ENCODE results near the gene SSBP2. TPM values are rescaled to one million over a fixed set of nuclear protein-coding genes. Genes with fewer than 3 reads are reported as not detected.
A peak's percentile ranks its signal among the peaks of the same experiment; 100 is the strongest.

Gene SSBP2
- 26.7 TPM for total RNA-seq

DNA sequence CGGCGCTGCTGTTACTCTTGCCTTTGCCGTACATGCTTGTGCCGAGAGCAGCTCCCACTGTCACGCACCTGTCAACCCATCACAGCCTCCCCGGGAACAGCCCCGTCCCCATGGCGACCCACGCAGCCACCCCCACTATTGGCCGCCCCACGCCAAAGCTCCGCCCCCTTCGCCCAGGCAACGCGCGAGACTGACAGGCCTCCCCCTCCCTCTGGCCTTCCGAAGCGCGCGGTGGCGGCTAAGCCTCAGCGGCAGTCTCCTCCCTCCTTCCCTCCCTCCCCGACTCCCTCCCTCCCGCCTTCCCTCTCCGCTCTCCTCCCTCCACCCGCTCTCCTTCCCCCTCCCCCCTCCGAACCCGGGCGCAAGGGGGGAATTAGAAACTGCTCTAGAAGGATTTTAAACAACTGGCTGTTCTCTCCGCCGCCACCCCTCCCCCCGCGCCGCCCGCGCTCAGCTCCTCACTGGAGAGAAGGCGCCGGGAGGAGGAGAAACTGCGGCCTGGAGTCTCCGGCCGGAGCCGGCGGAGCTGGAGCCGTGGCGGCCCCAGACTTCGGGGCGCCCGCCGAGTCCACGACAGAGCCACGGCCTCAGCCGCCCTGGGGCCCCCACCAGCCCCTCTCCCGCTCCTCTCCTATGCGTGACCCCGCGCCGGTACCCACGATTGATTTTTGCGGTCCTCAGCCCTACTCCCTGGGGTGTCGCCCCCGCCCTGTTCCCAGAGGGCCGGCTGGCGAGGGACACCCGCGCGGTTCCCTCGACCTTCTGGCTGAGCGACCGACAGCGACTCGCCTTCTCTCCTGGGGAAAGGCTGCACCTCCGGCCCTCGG lies at the start of gene SSBP2:
Gene SSBP2, minus strand, starts transcription at position 89 of the 827 bp plus-strand sequence. Its CDS starts 55 bp downstream, at position 34.
- peak; percentile 97 for ATAC-seq

DNA sequence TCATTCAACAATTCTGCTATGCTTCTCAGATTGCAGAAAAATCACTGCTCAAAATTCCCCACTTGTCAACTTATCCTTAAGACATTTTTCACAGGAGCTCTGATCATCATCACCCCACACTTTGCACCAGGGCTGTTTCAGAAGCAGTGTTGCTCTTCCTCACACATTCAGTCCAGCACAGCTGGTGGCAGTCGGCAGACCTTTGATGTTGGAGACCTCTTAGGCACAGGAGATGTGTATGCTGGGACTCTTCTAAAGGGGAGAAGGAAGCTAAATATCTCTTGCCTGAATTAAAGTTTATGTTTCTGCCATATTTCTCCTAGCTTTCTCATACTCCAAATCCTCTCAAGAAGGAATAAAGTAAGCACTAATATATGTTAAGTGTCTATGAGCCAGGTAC lies 44.8 kb upstream of the SSBP2 start:
- ATAC-seq, result no peak

DNA sequence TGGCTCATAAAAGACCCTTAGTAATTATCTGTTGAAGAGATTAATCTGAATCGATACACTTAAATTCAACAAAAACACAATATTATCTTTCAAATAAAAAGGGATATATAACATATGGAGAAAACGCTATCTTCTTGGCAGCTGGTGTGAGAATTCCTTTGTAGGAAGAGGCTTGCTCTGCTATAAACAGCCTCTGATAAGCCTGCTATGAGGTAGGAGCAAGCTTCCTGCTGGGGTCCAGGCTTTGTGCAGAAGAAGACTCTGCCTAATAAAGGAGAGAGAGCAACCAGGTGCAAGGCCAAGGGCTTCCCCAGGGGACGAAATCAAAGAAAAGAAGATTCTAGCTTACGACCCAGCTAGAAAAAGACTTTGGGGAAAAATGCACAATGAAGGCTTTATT lies 43.3 kb upstream of the SSBP2 start:
- no peak for ATAC-seq

DNA sequence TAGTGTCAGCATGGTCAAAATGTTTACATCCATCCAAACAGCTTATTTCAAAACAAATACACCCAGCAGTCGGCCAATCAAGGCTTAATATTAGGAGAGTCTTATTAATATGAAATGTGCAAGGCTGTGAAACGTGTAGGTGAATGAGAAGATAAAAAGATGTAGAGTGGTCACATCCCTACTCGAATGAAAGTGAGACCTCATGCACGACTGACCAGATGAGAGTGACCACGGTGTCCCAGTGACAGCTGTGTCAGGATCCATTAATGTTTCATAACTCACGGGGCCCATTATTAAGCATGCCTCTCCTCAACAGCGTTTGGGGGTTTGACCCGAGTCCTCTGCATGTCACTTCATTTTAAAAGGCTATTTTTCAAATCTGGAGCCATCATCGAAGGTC lies 39.4 kb upstream of the SSBP2 start:
- ATAC-seq, result no peak

DNA sequence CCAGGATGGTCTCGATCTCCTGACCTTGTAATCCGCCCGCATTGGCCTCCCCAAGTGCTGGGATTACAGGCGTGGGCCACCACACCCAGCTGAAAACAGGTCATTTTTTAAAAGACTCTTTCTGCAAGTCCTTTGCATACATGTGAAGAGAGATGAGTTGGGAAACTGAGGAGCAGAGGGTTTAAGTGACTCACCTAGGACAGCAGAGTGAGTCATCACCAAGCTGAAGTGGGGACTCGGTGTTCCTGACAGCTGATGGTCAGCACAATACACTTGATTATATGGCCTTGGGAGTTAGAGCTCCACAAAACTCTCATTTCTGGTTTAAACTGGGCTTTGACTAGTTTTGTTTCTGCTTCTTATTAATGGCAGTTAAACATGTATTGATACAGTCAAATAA lies 38.1 kb upstream of the SSBP2 start:
- peak; percentile 50 for ATAC-seq

DNA sequence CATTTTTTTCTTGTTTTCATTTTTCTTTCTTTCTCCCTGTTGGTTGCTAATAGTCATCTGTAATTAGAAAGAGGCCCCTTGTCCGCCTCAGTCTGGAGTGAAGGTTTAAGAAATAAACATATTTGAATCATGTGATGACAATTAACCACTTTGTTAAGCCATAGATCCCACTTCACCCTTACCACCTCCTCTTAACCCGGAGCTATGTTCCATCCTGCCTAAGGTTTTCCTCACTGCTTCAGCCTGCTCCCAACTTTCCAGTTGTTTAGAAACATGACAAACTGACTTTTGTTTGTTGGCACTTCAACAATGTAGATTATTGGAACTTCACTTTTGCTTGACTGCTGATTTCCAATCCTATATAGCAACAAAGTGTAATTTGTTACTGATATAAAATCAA lies 37.4 kb upstream of the SSBP2 start:
- ATAC-seq, result no peak

DNA sequence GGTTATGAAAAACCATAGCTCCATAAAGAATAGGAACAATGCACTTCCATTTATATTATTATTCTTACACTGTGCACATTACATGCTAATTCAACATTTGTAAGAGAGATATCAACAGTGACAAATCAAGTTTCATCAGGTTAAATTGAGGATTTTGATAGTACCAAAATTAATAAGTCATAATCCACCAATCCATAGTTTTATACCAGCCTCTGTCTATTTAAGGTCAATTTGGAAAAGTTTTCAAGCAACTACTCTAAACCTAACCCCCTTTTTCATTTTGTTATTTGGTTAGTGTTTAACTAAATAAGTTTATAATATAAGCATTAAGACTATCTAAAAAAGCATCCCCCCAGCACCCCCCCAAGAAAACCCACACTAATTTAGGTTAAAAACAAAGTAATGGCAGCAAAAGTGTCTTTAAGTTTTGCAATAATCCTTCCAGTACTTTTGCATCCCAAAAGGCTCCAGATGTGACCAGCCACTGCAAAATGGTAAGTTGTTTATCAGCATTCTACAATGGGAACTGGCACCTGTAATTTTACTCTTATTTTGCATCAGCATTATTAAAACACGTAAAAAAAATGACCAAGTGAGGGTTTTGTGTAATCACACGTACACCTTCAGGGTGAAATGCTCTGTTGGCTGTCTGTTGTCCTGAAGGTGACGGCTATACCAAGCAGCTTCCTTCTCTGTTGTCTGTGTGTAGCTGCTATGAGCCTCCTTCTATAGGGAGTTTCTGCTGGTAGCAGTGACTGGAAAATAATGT lies 36.8 kb upstream of the SSBP2 start:
- peak; percentile 77 for ATAC-seq

DNA sequence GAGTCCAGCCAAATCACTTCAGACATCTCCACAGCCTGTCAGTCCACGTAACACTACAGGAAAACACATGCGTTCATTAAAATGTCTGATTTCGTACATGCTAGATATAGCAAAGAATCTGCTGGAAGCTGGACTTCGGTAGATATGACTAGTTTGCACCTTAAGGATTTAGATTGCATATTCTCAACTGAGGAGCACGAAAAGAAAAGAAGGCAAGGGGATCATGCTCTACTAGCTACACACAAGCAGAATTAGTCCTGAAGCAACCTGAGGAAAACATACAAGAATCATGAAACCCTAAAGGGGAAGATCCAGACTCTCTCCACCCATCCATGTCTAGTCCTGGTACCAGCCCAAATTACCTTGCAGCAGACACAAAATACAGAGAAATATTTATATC lies 36.1 kb upstream of the SSBP2 start:
- ATAC-seq, result no peak

DNA sequence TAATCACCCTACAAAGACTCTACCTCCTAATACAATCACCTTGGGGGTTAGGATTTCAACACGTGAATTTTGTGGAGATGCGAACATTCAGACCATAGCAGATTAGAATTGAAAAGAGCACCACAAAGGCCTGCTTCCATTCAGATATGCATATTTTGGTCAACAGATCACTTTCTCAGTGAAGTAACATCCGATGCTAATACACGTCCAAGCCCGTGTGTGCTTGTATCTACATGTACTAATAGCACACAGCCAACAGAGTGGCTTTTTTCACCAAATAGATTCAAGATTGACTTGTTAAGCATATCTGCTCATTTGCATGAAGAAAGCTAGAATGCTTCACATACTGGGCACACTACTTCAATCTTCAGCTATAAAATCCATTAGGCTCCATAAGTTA lies 35.6 kb upstream of the SSBP2 start:
- ATAC-seq, result peak; percentile 78

DNA sequence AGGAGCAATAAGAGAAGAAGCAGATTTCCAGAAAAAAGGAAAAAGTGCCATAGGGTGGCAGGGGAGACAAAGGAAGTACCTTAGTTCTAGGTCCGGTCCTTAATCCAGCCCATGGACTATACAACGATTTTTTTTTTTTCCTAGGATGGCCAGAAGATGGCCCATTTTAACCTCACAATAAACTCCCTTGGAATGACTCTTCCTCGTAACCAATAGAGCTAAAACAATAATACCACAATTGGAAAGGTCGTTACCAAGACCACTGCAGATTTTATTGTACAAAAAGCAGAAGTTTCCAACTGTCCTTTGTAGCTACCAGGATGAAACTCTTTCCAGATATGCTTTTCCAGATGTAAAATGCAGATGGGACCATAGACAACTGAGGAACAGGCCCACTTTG lies 34.4 kb upstream of the SSBP2 start:
- ATAC-seq, result no peak

DNA sequence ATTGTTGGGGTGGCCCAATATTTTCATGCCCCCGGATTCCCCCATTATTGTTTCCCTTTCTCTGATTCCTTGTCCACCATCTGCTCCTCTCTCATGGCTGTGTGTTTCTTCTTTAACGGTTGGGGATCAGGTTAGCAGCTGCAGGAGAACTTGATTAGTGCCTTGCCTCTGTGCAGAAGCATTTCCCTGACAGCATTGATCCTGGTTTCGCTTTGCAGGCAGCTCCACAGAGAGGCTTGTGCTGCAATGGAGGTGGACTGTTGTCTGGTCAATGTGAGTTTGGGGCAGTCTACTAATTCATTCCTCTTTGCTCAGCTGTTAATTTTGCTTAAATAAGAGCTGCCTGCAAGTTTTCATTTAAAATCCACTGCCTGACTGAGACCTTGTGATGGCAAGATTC lies 32.5 kb upstream of the SSBP2 start:
- ATAC-seq, result no peak

DNA sequence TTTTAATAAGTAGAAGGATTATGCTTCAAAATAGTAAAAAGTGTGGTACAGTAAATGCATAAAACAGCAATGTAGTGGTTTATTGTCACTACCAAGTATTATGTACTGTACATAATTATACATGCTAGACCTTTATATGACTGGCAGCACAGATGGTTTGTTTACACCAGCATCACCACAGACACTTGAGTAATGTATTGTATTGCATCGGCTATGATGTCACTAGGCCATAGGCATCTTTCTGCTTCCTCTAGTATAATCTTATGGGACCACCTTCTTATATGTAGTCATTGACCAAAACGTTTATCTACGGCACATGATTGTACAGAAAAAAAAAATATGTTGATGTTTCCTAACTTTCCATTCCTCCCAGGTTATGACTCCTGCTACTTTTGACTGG lies 31.9 kb upstream of the SSBP2 start:
- ATAC-seq, result no peak

DNA sequence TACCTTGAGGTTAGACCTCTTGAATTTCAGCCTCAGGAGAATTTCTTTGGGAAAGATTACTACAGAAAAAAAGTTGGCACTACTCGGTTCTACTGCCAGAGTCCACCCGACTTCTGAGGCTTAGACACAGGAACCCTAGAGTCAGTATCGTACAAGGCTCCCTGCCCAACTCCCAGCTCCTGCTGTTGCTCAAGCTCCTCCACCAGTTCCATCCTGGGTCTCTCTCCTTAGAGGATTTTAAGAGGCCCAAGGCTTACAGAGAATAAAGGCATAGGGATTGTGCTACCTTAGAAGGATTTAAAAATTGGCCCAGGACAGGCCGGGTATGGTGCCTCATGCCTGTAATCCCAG lies 29.0 kb upstream of the SSBP2 start:
- no peak for ATAC-seq

DNA sequence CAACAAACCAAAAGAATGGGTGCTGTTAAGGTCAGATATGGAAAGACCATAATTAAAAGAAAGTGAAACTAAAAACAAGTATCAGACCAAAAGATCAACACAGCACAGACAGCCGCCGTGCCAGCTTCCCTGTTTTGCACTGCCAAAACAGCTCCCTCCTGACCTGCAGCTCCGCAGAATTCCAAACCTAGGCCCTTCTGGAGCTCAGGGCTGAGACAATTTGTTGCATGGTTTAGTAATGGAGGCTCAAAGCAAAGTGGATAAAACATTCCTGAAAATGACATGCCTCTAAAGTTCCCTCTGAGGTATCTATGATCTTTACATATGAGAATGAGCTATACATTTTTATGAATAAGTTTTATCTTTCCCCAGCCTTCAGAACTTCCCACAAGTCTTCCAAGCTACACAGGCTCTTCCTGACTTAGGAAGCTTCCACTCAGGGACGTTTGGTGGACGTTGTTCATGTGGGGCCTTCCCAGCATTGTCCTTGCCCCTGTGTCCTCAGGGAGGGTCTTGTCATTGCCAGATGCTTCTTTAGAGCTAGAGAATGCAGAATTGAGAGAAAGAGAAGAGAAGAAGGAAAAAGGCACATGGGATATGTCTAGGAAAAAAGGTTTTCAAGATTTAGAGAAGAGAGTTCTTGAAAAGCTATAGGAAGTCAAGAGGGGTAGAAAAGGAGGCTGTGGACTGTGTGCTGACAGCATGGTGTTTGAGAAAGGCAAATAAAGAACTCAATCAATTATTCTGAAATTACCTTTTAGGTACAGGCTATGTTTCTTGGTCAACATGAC lies 28.4 kb upstream of the SSBP2 start:
- peak; percentile 74 for ATAC-seq

DNA sequence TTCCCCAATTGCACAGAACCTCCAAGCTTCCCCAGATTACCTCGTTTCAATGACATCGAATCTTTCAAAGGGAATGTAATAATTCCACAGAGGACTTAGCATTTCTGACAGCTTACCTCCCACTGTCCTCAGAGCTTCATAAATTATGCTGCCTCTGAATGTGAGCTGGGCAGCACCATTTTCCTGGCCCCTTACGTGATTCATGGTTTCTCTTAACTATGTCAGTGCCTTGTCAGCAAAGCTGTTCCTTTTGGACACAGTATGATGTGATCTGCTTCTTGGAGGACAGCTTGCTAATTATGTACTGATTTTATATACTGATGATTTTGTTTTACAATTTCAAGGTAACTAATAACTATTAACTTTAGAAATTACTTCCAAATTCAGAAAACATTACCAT lies 27.7 kb upstream of the SSBP2 start:
- peak; percentile 42 for ATAC-seq

DNA sequence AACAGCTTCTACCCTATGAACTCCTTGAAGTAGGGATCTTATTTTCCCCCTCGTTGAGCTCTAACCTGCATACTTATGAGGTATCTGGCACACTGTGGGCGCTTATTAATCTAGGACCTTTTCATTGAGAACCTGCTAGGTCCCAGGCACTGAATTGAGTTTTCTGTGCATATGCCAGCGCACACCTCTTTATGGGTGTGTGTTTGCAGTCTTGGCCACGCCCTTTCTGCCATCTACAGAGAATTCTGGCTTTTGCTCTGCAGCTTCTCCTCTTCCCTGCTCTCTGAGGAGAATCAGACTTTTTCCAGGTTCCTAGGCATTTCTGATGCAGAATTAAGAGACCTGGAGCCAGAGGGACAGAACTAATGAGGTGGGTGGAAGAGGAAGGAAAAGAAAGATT lies 25.4 kb upstream of the SSBP2 start:
- peak; percentile 33 for ATAC-seq

DNA sequence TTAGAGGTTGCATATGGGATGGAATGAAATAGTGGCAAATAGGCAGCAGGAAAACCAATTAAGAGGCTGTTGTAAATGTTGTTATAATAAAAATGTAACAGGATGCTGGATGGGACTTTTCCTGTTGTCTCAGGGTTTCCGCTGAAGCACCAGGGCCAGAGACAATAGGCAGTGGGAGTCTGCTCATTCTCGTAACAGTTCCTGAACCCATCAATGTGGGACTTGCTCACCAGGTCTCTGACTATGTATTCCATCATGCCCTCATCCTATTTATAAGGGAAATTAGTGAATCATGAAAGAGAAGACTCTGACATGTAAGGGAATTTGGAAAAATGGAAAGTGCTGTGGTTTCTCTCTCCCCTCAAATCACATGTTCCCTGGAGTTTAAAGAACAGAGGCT lies 23.5 kb upstream of the SSBP2 start:
- ATAC-seq, result no peak

DNA sequence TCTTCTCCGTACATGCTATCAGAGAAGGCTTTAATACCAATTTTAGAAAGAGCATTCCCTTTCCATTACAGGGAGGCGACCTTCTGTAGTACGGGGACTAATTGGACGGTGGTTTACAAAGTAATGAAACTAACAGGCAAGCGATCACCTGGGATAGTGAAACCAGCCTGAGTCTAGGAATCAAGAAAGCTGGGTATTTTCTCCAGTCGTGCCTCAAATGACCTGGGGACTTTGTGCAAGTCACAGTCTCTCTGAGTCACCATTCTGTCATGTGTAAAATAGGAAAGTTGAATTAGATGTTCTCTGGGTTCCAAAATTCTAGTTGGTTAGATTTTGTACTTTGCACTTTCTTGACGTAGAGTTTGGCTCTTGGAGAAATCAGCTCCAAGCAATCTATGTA lies 22.7 kb upstream of the SSBP2 start:
- ATAC-seq, result no peak

DNA sequence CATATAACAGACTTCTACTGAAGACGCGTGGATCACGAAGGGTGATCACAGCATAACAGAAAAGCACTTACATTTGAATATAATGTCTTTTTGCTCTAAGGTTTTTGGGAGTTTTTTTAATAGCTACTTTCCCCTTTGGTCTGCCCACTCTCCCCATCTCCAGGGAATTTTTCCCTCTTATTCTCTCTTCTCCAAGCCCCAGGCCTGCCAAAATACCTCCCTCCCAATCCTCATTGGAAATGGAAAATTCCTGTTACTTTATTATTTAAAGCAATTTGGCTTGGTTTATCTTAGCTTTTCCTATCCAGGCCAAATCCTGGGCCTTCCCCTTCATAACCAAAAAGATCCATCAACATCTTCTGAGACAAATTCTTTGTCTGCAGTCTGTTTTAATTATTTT lies 22.3 kb upstream of the SSBP2 start:
- no peak for ATAC-seq

DNA sequence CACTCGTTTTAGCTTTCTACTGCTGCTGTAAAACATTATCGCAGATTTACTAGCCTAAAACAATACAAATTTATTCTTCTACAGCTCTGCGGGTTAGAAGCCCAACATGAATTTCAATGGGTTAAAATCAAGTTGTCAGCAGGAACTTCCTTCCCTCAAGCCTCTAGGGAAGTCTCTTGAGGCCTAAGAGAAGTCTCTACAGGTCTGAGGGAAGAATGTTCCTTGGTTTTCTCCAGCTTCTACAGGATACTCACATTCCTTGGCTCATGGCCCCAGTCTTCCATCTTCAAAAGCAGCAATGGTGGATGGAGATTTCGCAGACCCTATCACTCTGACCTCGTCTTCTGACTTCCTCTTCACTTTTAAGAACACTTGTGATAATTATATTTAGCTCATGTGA lies 21.6 kb upstream of the SSBP2 start:
- ATAC-seq, result no peak

DNA sequence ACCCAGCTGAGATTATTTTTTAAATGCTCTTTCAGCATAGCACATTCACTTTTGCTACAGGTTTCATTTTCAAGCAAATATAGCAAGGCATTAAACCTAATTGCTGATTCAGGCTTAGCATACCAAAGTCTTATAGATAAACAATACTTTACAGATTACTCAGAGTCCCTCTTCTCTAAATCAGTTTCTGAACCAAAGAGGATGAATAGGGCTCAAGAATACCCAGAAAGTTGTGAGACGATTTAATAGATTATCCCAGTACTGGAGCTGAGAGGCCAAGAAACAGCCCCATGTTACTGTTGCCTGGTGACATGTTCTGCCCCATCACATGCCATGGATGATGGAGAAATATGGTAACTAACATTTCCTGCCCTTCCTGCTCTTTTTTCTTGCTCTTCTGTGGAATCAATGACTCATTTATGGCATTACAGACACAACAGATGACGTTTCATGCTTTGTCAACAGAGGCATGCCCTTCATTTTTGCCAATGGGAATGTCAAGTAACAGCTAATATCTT lies 18.1 kb upstream of the SSBP2 start:
- ATAC-seq, result peak; percentile 95

DNA sequence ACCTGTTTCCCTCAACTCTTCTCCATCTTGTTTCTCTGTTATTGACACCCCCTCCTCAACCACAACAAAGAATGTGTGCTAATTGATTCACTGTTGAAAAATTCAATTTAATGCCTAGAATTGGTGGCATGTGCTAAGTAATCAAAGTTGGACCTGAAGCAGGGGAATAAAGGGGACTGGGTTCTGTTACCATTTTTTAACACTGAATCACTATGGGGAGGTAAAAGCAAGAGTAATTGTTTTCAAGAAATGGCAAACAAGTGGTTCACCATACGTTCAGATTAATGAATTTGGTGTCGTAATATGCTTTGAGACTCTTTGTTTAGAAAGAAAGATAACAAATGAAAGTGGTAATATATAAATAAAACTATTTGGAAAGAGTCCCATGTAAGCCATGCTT lies 17.0 kb upstream of the SSBP2 start:
- no peak for ATAC-seq

DNA sequence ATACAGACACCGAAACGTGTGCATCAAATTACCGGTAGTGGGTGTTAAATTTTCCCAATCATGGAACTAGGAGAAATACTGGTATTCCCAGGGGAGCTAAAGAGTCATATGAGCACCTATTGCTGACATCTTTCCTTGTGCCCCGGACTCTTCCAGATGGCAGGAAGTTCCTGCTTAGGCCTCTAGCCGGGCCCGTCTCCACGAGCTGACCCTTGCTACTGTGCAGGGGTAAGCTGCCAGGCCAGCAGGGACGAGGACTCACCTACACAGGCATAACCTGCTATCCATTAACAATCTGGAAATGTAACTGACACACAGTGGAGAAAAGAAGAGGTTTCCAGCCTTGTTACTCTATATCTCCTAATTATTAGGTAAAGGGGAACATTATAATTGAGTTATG lies 16.2 kb upstream of the SSBP2 start:
- ATAC-seq, result no peak
